Endodermal cell (in vitro differentiated cells): ENCODE data around the gene ACAA2. TPM values are rescaled to one million over a fixed set of nuclear protein-coding genes. Genes with fewer than 3 reads are reported as not detected.

ENCODE experiments used
- DNase-seq: peaks from one replicate; pipeline ENCODE4 v3.0.0-alpha.2; 2017
- H3K27ac ChIP-seq: 2 replicates; pipeline ENCODE4 v1.5.1; 2013; ENCODE audit warnings: mild to moderate bottlenecking, low read depth, low read length, moderate library complexity
- H3K27me3 ChIP-seq: 2 replicates; pipeline ENCODE4 v1.6.1; 2013; ENCODE audit warnings: mild to moderate bottlenecking, low read length, moderate library complexity; ENCODE audit not compliant: insufficient read depth, control insufficient read depth, poor library complexity, severe bottlenecking
- H3K36me3 ChIP-seq: 2 replicates; pipeline ENCODE4 v1.7.0; 2013; ENCODE audit warnings: mild to moderate bottlenecking, low read length, moderate library complexity; ENCODE audit not compliant: control insufficient read depth, insufficient read depth
- H3K4me1 ChIP-seq: one replicate; pipeline ENCODE4 v1.7.0; 2013; ENCODE audit warnings: low read length; ENCODE audit not compliant: control insufficient read depth, insufficient read depth
- H3K4me3 ChIP-seq: 2 replicates; pipeline ENCODE4 v1.5.1; 2013; ENCODE audit warnings: mild to moderate bottlenecking, low read length, moderate library complexity
- H3K9ac ChIP-seq: 2 replicates; pipeline ENCODE4 v1.6.1; 2013; ENCODE audit warnings: mild to moderate bottlenecking, low read length, moderate library complexity; ENCODE audit not compliant: poor library complexity, severe bottlenecking; ENCODE audit errors: extremely low read depth
- H3K9me3 ChIP-seq: 2 replicates; pipeline ENCODE4 v1.6.1; 2013; ENCODE audit warnings: mild to moderate bottlenecking, low read length, moderate library complexity; ENCODE audit not compliant: control insufficient read depth
- H3K27ac Mint-ChIP-seq: 2 replicates; pipeline ENCODE4 v1.8.0; 2020; ENCODE audit warnings: mixed read lengths
- H3K27me3 Mint-ChIP-seq: 2 replicates; pipeline ENCODE4 v1.8.0; 2021; ENCODE audit warnings: mild to moderate bottlenecking, mixed read lengths; ENCODE audit not compliant: insufficient read depth
- H3K36me3 Mint-ChIP-seq: 2 replicates; pipeline ENCODE4 v1.8.0; 2020; ENCODE audit warnings: low read depth, mixed read lengths
- H3K4me1 Mint-ChIP-seq: 2 replicates; pipeline ENCODE4 v1.8.0; 2020; ENCODE audit warnings: mixed read lengths
- H3K4me3 Mint-ChIP-seq: 2 replicates; pipeline ENCODE4 v1.8.0; 2020; ENCODE audit warnings: mild to moderate bottlenecking, moderate library complexity, mixed read lengths
- H3K9me3 Mint-ChIP-seq: 2 replicates; pipeline ENCODE4 v1.8.0; 2020; ENCODE audit warnings: mild to moderate bottlenecking, mixed read lengths
- WGBS, 2 experiments: methylation state at CpG; one replicate each; pipeline versions ENCODE4 v1.1.5 to v1.1.7; 2013; ENCODE audit warnings: missing lambda C conversion rate in 2 of 2, mixed read lengths in 1 of 2; ENCODE audit not compliant: insufficient coverage in 1 of 2, insufficient read length in 1 of 2; 5-methylcytosine and 5-hydroxymethylcytosine counted together
- total RNA-seq, 2 donors: library from RNA; stranded (reverse); fragmentation: NEBNext Ultra II Directional in 1 of 2; extraction: Animal tissue kit (Norgen Biotek cat#: 25700) in 1 of 2; gene quantifications; 2 replicates in 1 of 2; 3 replicates in 1 of 2; pipeline ENCODE4 v1.2.1, GENCODE V29; 2021
- TF ChIP-seq, protein P1 (sequence below): fragments of 200-600 bp; sonication (generic); conservative IDR thresholded peaks from 2 replicates; pipeline ENCODE4 v1.5.0; 2021; ENCODE audit warnings: antibody characterized with exemption, mild to moderate bottlenecking

ACAA2 gene
- total RNA-seq, 2 donors from 2014 or later = 128 to 131 TPM

DNA sequence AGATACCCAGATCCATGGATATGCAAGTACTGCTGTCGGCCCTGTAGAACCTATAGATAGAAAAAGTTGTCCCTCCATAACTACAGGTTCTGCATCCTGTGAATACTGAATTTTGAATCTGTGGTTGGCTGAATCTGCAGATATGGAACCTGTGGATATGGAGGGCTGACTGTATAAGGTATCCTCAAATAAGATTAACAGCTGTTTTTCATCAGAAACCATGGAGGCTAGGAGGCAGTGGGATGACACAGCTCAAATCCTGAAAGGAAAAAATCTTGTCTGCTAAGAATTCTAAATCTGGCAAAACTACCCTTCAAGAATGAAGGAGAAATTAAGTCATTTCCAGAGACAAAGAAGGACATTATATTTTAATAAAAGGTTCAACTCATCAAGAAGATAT lies 14.7 kb upstream of the ACAA2 start:
- no peaks in the 10 kb centered on the region for H3K36me3 ChIP-seq
- no peak overlapping the region for H3K9ac ChIP-seq
- no peak overlapping the region for H3K27ac ChIP-seq
- H3K27me3 ChIP-seq = no peaks in the 10 kb centered on the region
- no peak overlapping the region for H3K4me3 Mint-ChIP-seq
- no peak overlapping the region for H3K4me3 ChIP-seq
- TF ChIP-seq, protein P1, sequence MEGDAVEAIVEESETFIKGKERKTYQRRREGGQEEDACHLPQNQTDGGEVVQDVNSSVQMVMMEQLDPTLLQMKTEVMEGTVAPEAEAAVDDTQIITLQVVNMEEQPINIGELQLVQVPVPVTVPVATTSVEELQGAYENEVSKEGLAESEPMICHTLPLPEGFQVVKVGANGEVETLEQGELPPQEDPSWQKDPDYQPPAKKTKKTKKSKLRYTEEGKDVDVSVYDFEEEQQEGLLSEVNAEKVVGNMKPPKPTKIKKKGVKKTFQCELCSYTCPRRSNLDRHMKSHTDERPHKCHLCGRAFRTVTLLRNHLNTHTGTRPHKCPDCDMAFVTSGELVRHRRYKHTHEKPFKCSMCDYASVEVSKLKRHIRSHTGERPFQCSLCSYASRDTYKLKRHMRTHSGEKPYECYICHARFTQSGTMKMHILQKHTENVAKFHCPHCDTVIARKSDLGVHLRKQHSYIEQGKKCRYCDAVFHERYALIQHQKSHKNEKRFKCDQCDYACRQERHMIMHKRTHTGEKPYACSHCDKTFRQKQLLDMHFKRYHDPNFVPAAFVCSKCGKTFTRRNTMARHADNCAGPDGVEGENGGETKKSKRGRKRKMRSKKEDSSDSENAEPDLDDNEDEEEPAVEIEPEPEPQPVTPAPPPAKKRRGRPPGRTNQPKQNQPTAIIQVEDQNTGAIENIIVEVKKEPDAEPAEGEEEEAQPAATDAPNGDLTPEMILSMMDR = no peak
- WGBS, 2 experiments = 75% methylated on average over 1 of the region's 1 CpG; no CpG with 5 or more reads in 1 of the 2 experiments
- H3K9me3 Mint-ChIP-seq = peaks cover 45% of the 10 kb centered on the region
- no peaks in the 10 kb centered on the region for H3K4me1 ChIP-seq
- no peak overlapping the region for H3K27ac Mint-ChIP-seq
- peaks cover 2% of the 10 kb centered on the region for H3K27me3 Mint-ChIP-seq
- H3K9me3 ChIP-seq = peaks cover 31% of the 10 kb centered on the region
- H3K36me3 Mint-ChIP-seq = peaks cover 41% of the 10 kb centered on the region
- H3K4me1 Mint-ChIP-seq = no peaks in the 10 kb centered on the region
- no peak for DNase-seq

DNA sequence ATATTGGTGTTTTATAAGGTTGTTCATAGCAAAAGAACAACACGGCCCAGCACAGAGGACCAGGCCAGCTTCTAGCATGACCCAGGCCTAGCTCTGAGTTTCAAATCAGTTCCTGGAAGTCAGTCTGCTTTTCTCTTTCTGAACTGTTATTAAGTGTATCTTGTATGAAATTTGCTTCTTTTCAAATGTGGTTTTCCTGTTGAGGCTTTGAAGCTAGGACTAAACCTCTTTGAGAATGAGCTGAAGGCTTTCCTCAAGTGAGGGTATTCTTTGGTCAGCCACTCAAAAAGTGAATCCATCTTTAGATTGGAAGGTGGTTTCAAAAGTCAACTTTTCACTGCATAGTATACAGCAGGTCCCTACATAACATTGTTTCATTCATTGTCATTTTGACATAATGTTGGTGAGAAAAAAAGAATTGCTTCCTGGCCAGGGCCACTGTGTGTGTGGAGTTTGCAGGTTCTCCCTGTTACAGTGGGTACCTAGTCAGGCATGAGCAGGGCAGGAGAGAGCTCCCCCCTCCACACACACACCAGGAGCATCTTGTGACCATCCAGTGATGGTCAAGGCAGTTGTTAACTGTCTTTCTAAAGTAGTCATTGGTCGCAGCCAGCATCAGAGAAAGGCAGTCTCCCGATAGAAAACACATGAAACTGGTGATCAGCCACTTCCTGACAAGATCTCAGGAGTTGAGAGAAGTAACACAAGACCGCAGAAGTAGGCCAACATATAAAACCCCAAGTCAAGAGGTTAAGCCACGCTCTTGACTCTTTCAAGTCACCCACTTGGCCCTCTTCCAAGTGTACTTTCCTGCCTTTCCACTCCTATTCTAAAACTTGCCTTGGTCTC lies 6.7 kb upstream of the ACAA2 start:
- no peak overlapping the region for H3K27ac Mint-ChIP-seq
- WGBS, 2 experiments = 94% methylated on average over 5 of the region's 5 CpGs

DNA sequence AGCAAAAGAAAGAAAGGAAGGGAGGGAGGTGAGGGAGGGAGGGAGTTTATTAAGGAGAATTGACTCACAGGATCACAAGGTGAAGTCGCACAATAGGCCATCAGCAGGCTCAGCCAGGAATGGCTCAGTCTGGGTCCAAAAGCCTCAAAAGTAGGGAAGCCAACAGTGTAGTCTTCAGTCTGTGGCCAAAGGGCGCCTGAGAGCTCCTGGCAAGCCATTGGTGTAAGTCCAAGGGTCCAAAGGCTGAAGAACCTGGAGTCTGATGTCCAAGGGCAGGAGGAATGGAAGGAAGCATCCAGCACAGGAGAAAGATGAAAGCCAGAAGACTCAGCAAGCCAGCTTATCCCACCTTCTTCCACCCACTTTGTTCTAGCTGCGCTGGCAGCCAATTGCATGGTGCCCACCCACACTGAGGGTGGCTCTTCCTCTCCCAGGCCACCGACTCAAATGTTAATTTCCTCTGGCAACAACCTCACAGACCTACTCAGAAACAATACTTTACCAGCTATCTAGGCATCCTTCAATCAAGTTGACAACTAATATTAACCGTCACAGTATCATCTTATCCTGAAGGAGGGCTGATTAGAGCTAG lies 5.8 kb upstream of the ACAA2 start:
- 96 to 98% methylated on average over 4 to 5 of the region's 5 CpGs for WGBS, 2 experiments
- no peak for DNase-seq
- Mint-ChIP-seq H3K4me1 (peaks cover 6% of the 10 kb centered on the region), H3K9me3 (no peaks in the 10 kb centered on the region), H3K36me3 (peaks cover 19% of the 10 kb centered on the region), H3K27me3 (peaks cover 2% of the 10 kb centered on the region), H3K27ac (no peak overlapping the region), H3K4me3 (no peak overlapping the region)
- Histone ChIP-seq H3K4me1 (no peaks in the 10 kb centered on the region), H3K27ac (no peak overlapping the region), H3K36me3 (no peaks in the 10 kb centered on the region), H3K27me3 (no peaks in the 10 kb centered on the region), H3K4me3 (no peak overlapping the region), H3K9me3 (no peaks in the 10 kb centered on the region), H3K9ac (no peak overlapping the region)
- TF ChIP-seq, protein P1 = no peak

More for the DNA sequence above, 6.7 kb upstream of the ACAA2 start:
- Histone ChIP-seq H3K9me3 (no peaks in the 10 kb centered on the region), H3K27me3 (no peaks in the 10 kb centered on the region), H3K36me3 (no peaks in the 10 kb centered on the region), H3K4me3 (no peak overlapping the region), H3K9ac (no peak overlapping the region), H3K4me1 (no peaks in the 10 kb centered on the region), H3K27ac (no peak overlapping the region)
- TF ChIP-seq, protein P1 = no peak
- Mint-ChIP-seq H3K36me3 (peaks cover 25% of the 10 kb centered on the region), H3K4me1 (peaks cover 3% of the 10 kb centered on the region), H3K27me3 (no peaks in the 10 kb centered on the region), H3K9me3 (no peaks in the 10 kb centered on the region), H3K4me3 (no peak overlapping the region)
- no peak for DNase-seq
